H9 (cell line): ENCODE results near the gene TMIGD3. TPM values are rescaled to one million over a fixed set of nuclear protein-coding genes. Genes with fewer than 3 reads are reported as not detected.

Source experiments
- DNase-seq: peaks from one replicate; pipeline ENCODE4 v3.0.0-alpha.2; 2017
- H2AFZ ChIP-seq: one replicate; pipeline ENCODE4 v1.6.1; 2013; ENCODE audit warnings: mild to moderate bottlenecking, low read length, control low read depth, moderate library complexity
- H2AK5ac ChIP-seq: 2 replicates; pipeline ENCODE4 v1.6.1; 2013; ENCODE audit warnings: low read length, control low read depth, mixed read lengths; ENCODE audit not compliant: insufficient read length
- H2BK120ac ChIP-seq: one replicate; pipeline ENCODE4 v1.6.1; 2013; ENCODE audit warnings: low read depth, mild to moderate bottlenecking, low read length, control low read depth, inconsistent platforms; ENCODE audit not compliant: poor library complexity, severe bottlenecking
- H2BK12ac ChIP-seq: 2 replicates; pipeline ENCODE4 v1.6.1; 2013; ENCODE audit warnings: low read length, control low read depth, mixed read lengths, low read depth; ENCODE audit not compliant: insufficient read length
- H2BK15ac ChIP-seq: 2 replicates; pipeline ENCODE4 v1.6.1; 2013; ENCODE audit warnings: low read depth, low read length, control low read depth
- H2BK20ac ChIP-seq: one replicate; pipeline ENCODE4 v1.6.1; 2013; ENCODE audit warnings: low read depth, mild to moderate bottlenecking, low read length, control low read depth, inconsistent platforms; ENCODE audit not compliant: poor library complexity, severe bottlenecking
- H2BK5ac ChIP-seq: 2 replicates; pipeline ENCODE4 v1.6.1; 2013; ENCODE audit warnings: low read length, control low read depth, mixed read lengths; ENCODE audit not compliant: insufficient read length
- H3K14ac ChIP-seq: 2 replicates; pipeline ENCODE4 v1.6.1; 2013; ENCODE audit warnings: low read length, control low read depth; ENCODE audit not compliant: insufficient read depth
- H3K18ac ChIP-seq: 2 replicates; pipeline ENCODE4 v1.6.1; 2013; ENCODE audit warnings: low read depth, mild to moderate bottlenecking, mixed read lengths, low read length, control low read depth; ENCODE audit not compliant: insufficient read length
- H3K23ac ChIP-seq: 2 replicates; pipeline ENCODE4 v1.6.1; 2013; ENCODE audit warnings: low read length, control low read depth, mixed read lengths, low read depth; ENCODE audit not compliant: insufficient read length
- H3K23me2 ChIP-seq: 2 replicates; pipeline ENCODE4 v1.6.1; 2013; ENCODE audit warnings: low read depth, mild to moderate bottlenecking, mixed read lengths, low read length, control low read depth; ENCODE audit not compliant: insufficient read length, poor library complexity, severe bottlenecking
- H3K27ac ChIP-seq: 2 replicates; pipeline ENCODE4 v1.5.1; 2013; ENCODE audit warnings: low read length, control low read depth, mixed read lengths, low read depth; ENCODE audit not compliant: insufficient read length
- H3K27me3 ChIP-seq: 2 replicates; pipeline ENCODE4 v1.6.1; 2013; ENCODE audit warnings: low read length, control low read depth, inconsistent platforms; ENCODE audit not compliant: insufficient read depth
- H3K4ac ChIP-seq: 2 replicates; pipeline ENCODE4 v1.6.1; 2013; ENCODE audit warnings: low read depth, mild to moderate bottlenecking, control low read depth, inconsistent platforms, low read length, moderate library complexity
- H3K4me1 ChIP-seq: 2 replicates; pipeline ENCODE4 v1.6.1; 2013; ENCODE audit warnings: low read length, control low read depth, inconsistent platforms; ENCODE audit not compliant: insufficient read depth
- H3K4me2 ChIP-seq: 2 replicates; pipeline ENCODE4 v1.6.1; 2013; ENCODE audit warnings: low read length, control low read depth, mixed read lengths; ENCODE audit not compliant: insufficient read length, insufficient read depth
- H3K56ac ChIP-seq: 2 replicates; pipeline ENCODE4 v1.6.1; 2013; ENCODE audit warnings: low read depth, mild to moderate bottlenecking, mixed read lengths, low read length, control low read depth; ENCODE audit not compliant: insufficient read length
- H3K79me1 ChIP-seq: 2 replicates; pipeline ENCODE4 v1.6.1; 2013; ENCODE audit warnings: low read depth, mild to moderate bottlenecking, moderate library complexity, low read length, control low read depth, inconsistent platforms; ENCODE audit not compliant: insufficient read depth, poor library complexity, severe bottlenecking
- H3K79me2 ChIP-seq: 2 replicates; pipeline ENCODE4 v1.6.1; 2013; ENCODE audit warnings: low read length, control low read depth, inconsistent platforms; ENCODE audit not compliant: insufficient read depth
- H3K9ac ChIP-seq: 2 replicates; pipeline ENCODE4 v1.6.1; 2013; ENCODE audit warnings: low read length, control low read depth, mixed read lengths; ENCODE audit not compliant: insufficient read length; ENCODE audit errors: extremely low read depth
- H3K9me3 ChIP-seq: one replicate; pipeline ENCODE4 v1.6.1; 2013; ENCODE audit warnings: low read depth, low read length, inconsistent platforms; ENCODE audit not compliant: control insufficient read depth
- H3T11ph ChIP-seq: one replicate; pipeline ENCODE4 v1.6.1; 2013; ENCODE audit warnings: mild to moderate bottlenecking, low read length, control low read depth, inconsistent platforms
- H4K20me1 ChIP-seq: one replicate; pipeline ENCODE4 v1.6.1; 2013; ENCODE audit not compliant: control insufficient read depth, insufficient read length, insufficient read depth
- H4K5ac ChIP-seq: 2 replicates; pipeline ENCODE4 v1.6.1; 2013; ENCODE audit warnings: low read depth, mild to moderate bottlenecking, mixed read lengths, low read length, control low read depth; ENCODE audit not compliant: insufficient read length
- H4K8ac ChIP-seq: replicated peaks from 2 replicates; pipeline ENCODE4 v1.6.1; 2013; ENCODE audit warnings: low read length, control low read depth, mixed read lengths, low read depth; ENCODE audit not compliant: insufficient read length
- H4K91ac ChIP-seq: 2 replicates; pipeline ENCODE4 v1.6.1; 2013; ENCODE audit warnings: low read depth, mild to moderate bottlenecking, moderate library complexity, mixed read lengths, low read length, control low read depth; ENCODE audit not compliant: insufficient read length
- H3K27ac Mint-ChIP-seq, 3 experiments: 2 replicates in 2 of 3; 3 replicates in 1 of 3; pipeline ENCODE4 v1.8.0; 2020 to 2021; ENCODE audit warnings: mixed read lengths in 3 of 3, mild to moderate bottlenecking in 1 of 3, moderate library complexity in 1 of 3
- H3K27me3 Mint-ChIP-seq: 2 replicates; pipeline ENCODE4 v1.8.0; 2021; ENCODE audit warnings: low read depth, mild to moderate bottlenecking, moderate library complexity, mixed read lengths
- H3K36me3 Mint-ChIP-seq, 3 experiments: 2 replicates in 2 of 3; 3 replicates in 1 of 3; pipeline ENCODE4 v1.8.0; 2020 to 2021; ENCODE audit warnings: low read depth in 3 of 3, mixed read lengths in 3 of 3; ENCODE audit not compliant: insufficient read depth in 1 of 3
- H3K4me1 Mint-ChIP-seq, 2 experiments: 2 replicates each; pipeline ENCODE4 v1.8.0; 2020; ENCODE audit warnings: mixed read lengths in 2 of 2
- H3K4me3 Mint-ChIP-seq, 2 experiments: 2 replicates in 1 of 2; 3 replicates in 1 of 2; pipeline ENCODE4 v1.8.0; 2020 to 2021; ENCODE audit warnings: mild to moderate bottlenecking in 2 of 2, mixed read lengths in 2 of 2, moderate library complexity in 1 of 2
- H3K9me3 Mint-ChIP-seq, 2 experiments: 2 replicates in 1 of 2; 3 replicates in 1 of 2; pipeline ENCODE4 v1.8.0; 2020; ENCODE audit warnings: mild to moderate bottlenecking in 2 of 2, mixed read lengths in 2 of 2, moderate library complexity in 1 of 2
- WGBS: extraction: QIAGEN DNeasy Blood & Tissue Kit; methylation state at CpG from one replicate; pipeline ENCODE4 v1.1.7; 2013; ENCODE audit warnings: missing lambda C conversion rate, low lambda C conversion rate, mixed read lengths; ENCODE audit not compliant: insufficient read length; ENCODE audit errors: extremely low coverage; 5-methylcytosine and 5-hydroxymethylcytosine counted together
- total RNA-seq: library from RNA; stranded (reverse); gene quantifications from 2 replicates; pipeline ENCODE4 v1.2.1, GENCODE V29; 2021
- TF ChIP-seq, protein P1 (sequence below): fragments of 200-600 bp; sonication (generic); conservative IDR thresholded peaks from 3 replicates; pipeline ENCODE4 v1.8.0; 2021; ENCODE audit warnings: antibody characterized with exemption, mild to moderate bottlenecking

TMIGD3 gene
- total RNA-seq, 1 experiment from 2014 or later = not detected

DNA sequence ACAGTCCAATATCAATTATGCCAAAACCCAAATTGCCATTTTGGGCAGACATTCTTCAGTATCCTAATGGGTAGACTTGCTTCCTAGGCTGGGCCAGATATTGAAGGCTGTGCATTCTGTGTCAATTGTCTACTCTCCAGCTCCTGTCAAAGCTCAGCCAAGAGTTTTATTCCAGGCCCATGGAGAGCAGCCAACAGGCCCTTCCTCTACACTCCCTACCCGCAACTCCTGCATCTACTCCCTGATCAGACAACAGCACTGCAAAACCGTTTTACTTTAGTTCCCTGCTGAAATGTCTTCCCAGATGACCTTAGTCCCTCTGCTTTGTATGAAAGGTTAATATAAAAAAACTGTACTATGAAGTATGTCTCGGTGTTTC lies 6.6 kb upstream of the TMIGD3 start:
- TF ChIP-seq, protein P1, sequence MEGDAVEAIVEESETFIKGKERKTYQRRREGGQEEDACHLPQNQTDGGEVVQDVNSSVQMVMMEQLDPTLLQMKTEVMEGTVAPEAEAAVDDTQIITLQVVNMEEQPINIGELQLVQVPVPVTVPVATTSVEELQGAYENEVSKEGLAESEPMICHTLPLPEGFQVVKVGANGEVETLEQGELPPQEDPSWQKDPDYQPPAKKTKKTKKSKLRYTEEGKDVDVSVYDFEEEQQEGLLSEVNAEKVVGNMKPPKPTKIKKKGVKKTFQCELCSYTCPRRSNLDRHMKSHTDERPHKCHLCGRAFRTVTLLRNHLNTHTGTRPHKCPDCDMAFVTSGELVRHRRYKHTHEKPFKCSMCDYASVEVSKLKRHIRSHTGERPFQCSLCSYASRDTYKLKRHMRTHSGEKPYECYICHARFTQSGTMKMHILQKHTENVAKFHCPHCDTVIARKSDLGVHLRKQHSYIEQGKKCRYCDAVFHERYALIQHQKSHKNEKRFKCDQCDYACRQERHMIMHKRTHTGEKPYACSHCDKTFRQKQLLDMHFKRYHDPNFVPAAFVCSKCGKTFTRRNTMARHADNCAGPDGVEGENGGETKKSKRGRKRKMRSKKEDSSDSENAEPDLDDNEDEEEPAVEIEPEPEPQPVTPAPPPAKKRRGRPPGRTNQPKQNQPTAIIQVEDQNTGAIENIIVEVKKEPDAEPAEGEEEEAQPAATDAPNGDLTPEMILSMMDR = no peak
- H3K27me3 Mint-ChIP-seq = no peaks in the 10 kb centered on the region
- Histone ChIP-seq H4K91ac (no peak overlapping the region), H2BK120ac (no peak overlapping the region), H4K20me1 (no peaks in the 10 kb centered on the region), H3K14ac (no peak overlapping the region), H3K4me2 (no peak overlapping the region), H3K9ac (no peak overlapping the region), H3K4me1 (no peaks in the 10 kb centered on the region), H3K79me2 (no peaks in the 10 kb centered on the region), H2BK20ac (no peak overlapping the region), H3K79me1 (no peaks in the 10 kb centered on the region), H3K9me3 (no peaks in the 10 kb centered on the region), H3K56ac (no peak overlapping the region), H2BK15ac (no peak overlapping the region), H3K27ac (no peak overlapping the region), H2AFZ (no peak overlapping the region), H2BK5ac (no peak overlapping the region), H3K27me3 (no peaks in the 10 kb centered on the region), H3K4ac (no peak overlapping the region), H2AK5ac (no peak overlapping the region), H3T11ph (no peak overlapping the region), H4K5ac (no peak overlapping the region), H4K8ac (no peak overlapping the region), H3K23me2 (no peaks in the 10 kb centered on the region), H2BK12ac (no peak overlapping the region), H3K18ac (no peak overlapping the region), H3K23ac (no peak overlapping the region)
- H3K9me3 Mint-ChIP-seq = no peaks in the 10 kb centered on the region
- DNase-seq = no peak
- WGBS = no CpG with 5 or more reads among the region's 3 CpGs
- H3K36me3 Mint-ChIP-seq = no peaks in the 10 kb centered on the region
- H3K27ac Mint-ChIP-seq = no peak overlapping the region
- no peak overlapping the region for H3K4me3 Mint-ChIP-seq
- peaks cover 6 to 10% of the 10 kb centered on the region in 2 experiments for H3K4me1 Mint-ChIP-seq
